Mesodermal cell (in vitro differentiated cells): ENCODE results near the gene ADCY5.

ENCODE experiments used
- H3K27ac ChIP-seq: 2 replicates; pipeline ENCODE4 v1.7.0; 2013; ENCODE audit warnings: mild to moderate bottlenecking, low read depth, low read length, moderate library complexity; ENCODE audit not compliant: severe bottlenecking
- H3K36me3 ChIP-seq: 2 replicates; pipeline ENCODE4 v1.7.1; 2013; ENCODE audit warnings: mild to moderate bottlenecking, low read length, moderate library complexity; ENCODE audit not compliant: control insufficient read depth, insufficient read depth
- H3K4me1 ChIP-seq: one replicate; pipeline ENCODE4 v1.7.1; 2013; ENCODE audit warnings: mild to moderate bottlenecking, low read length; ENCODE audit not compliant: insufficient read depth, control insufficient read depth, poor library complexity, severe bottlenecking
- H3K4me3 ChIP-seq: 2 replicates; pipeline ENCODE4 v1.7.0; 2013; ENCODE audit warnings: low read length, control low read depth, mild to moderate bottlenecking; ENCODE audit not compliant: insufficient read depth, poor library complexity, severe bottlenecking; ENCODE audit errors: extremely low read depth
- H3K9me3 ChIP-seq: 2 replicates; pipeline ENCODE4 v1.7.1; 2013; ENCODE audit warnings: mild to moderate bottlenecking, low read length, moderate library complexity; ENCODE audit not compliant: control insufficient read depth
- WGBS, 2 experiments: methylation state at CpG; one replicate each; pipeline ENCODE4 v1.1.5; 2013; ENCODE audit warnings: missing lambda C conversion rate in 2 of 2; ENCODE audit not compliant: insufficient coverage in 2 of 2; 5-methylcytosine and 5-hydroxymethylcytosine counted together

Gene ADCY5

GRCh38 chr3:123375014-123375940, 73.6 kb downstream of the ADCY5 start:
- 86 to 87% methylated on average over 9 of the region's 13 CpGs for whole genome bisulfite sequencing, 2 experiments
- H3K9me3 ChIP-seq, result no peaks in the 10 kb centered on the region

GRCh38 chr3:123374016-123374415, 74.9 kb downstream of the ADCY5 start:
- H3K4me3 ChIP-seq, result no peak overlapping the region
- H3K27ac ChIP-seq, result no peak overlapping the region
- peaks cover 5% of the 10 kb centered on the region for H3K4me1 ChIP-seq
- H3K9me3 ChIP-seq, result peaks cover under 1% of the 10 kb centered on the region
- 100% methylated on average over 1 of the region's 2 CpGs for WGBS, 2 experiments
- H3K36me3 ChIP-seq, result no peaks in the 10 kb centered on the region

More at GRCh38 chr3:123375014-123375940, 73.6 kb downstream of the ADCY5 start:
- H3K36me3 ChIP-seq, result no peaks in the 10 kb centered on the region
- no peak overlapping the region for H3K4me3 ChIP-seq
- peaks cover 5% of the 10 kb centered on the region for H3K4me1 ChIP-seq
- H3K27ac ChIP-seq, result no peak overlapping the region

- Histone ChIP-seq H3K4me3 (no peak overlapping the region), H3K27ac (no peak overlapping the region), H3K9me3 (peaks cover 6% of the 10 kb centered on the region), H3K4me1 (peaks cover 5% of the 10 kb centered on the region), H3K36me3 (no peaks in the 10 kb centered on the region)
- 84 to 93% methylated on average over 5 to 6 of the region's 13 CpGs for WGBS, 2 experiments
These were observed 75.4 kb downstream of the ADCY5 start for GRCh38 chr3:123373474-123373987.

GRCh38 chr3:123372686-123373473, 76.0 kb downstream of the ADCY5 start:
- H3K9me3 ChIP-seq, result peaks cover 10% of the 10 kb centered on the region
- 90 to 95% methylated on average over 6 to 7 of the region's 7 CpGs for WGBS, 2 experiments
- H3K4me3 ChIP-seq, result no peak overlapping the region
- no peaks in the 10 kb centered on the region for H3K36me3 ChIP-seq
- H3K27ac ChIP-seq, result no peak overlapping the region
- peaks cover 5% of the 10 kb centered on the region for H3K4me1 ChIP-seq

- H3K27ac ChIP-seq, result no peak overlapping the region
- peaks cover 5% of the 10 kb centered on the region for H3K4me1 ChIP-seq
- peaks cover 10% of the 10 kb centered on the region for H3K9me3 ChIP-seq
- no peaks in the 10 kb centered on the region for H3K36me3 ChIP-seq
- no peak overlapping the region for H3K4me3 ChIP-seq
- 76 to 84% methylated on average over 4 to 6 of the region's 6 CpGs for WGBS, 2 experiments
These were observed 76.8 kb downstream of the ADCY5 start for GRCh38 chr3:123371859-123372685.

- Histone ChIP-seq H3K9me3 (peaks cover 10% of the 10 kb centered on the region), H3K4me3 (no peak overlapping the region), H3K4me1 (peaks cover 5% of the 10 kb centered on the region), H3K27ac (no peak overlapping the region), H3K36me3 (no peaks in the 10 kb centered on the region)
- 80 to 82% methylated on average over 7 to 9 of the region's 10 CpGs for WGBS, 2 experiments
These were observed 77.5 kb downstream of the ADCY5 start for GRCh38 chr3:123371426-123371825.

- Histone ChIP-seq H3K36me3 (no peaks in the 10 kb centered on the region), H3K27ac (no peak overlapping the region), H3K4me3 (no peak overlapping the region), H3K9me3 (peaks cover 10% of the 10 kb centered on the region), H3K4me1 (peaks cover 5% of the 10 kb centered on the region)
- WGBS, 2 experiments, result 85 to 94% methylated on average over 4 to 5 of the region's 7 CpGs
These were observed 78.1 kb downstream of the ADCY5 start for GRCh38 chr3:123370819-123371218.

- Histone ChIP-seq H3K36me3 (no peaks in the 10 kb centered on the region), H3K27ac (no peak overlapping the region), H3K4me1 (no peaks in the 10 kb centered on the region), H3K9me3 (peaks cover 10% of the 10 kb centered on the region), H3K4me3 (no peak overlapping the region)
- 89 to 95% methylated on average over 3 of the region's 3 CpGs for WGBS, 2 experiments
These were observed 79.8 kb downstream of the ADCY5 start for GRCh38 chr3:123369085-123369484.

GRCh38 chr3:123367467-123368154, 81.3 kb downstream of the ADCY5 start:
- Histone ChIP-seq H3K36me3 (no peaks in the 10 kb centered on the region), H3K4me3 (no peak overlapping the region), H3K9me3 (peaks cover 10% of the 10 kb centered on the region), H3K27ac (no peak overlapping the region), H3K4me1 (no peaks in the 10 kb centered on the region)
- WGBS, 2 experiments, result 82 to 87% methylated on average over 3 to 4 of the region's 9 CpGs
